Measurements from ENCODE around the gene XPA.

DNA sequence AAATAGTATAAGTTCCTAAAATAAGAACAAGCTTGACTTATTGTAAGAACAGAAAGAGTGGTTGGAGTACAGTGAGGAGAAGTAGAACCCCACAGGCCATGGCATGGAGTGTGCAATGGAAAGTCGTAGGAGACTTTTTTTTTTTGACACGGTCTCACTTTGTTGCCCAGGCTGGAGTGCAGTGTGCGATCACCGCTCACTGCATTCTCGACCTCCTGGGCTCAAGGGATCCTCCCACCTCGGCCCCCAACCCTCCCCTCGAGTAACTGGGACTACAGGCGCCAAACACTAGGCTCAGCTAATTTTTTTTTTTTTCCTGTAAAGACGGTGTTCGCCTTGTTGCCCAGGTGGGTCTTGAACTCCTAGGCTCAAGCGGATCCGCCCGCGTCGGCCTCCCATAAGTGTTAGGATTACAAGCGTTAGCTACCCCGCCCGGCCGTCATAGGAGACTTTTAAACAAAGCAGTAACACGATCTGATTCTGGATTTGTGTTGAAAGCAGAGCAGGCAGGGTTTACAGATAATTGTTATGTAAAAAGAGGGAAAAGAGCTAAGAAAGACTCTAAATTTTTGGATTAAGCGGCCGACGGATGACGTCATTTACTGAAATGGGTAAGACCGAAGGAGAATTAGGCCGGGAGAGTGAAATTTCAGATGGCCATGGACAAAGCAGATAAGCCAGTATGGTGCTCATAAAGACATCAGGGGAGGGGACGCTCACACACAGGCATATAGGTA lies 64.7 kb downstream of the XPA start:
- TF ChIP-seq CTCF (IDR thresholded peaks at IDR 0.05) (no peak), EP300 (IDR thresholded peaks at IDR 0.05) (no peak)
